Measurements from ENCODE around the gene FGF23. TPM values are rescaled to one million over a fixed set of nuclear protein-coding genes. Genes with fewer than 3 reads are reported as not detected.

FGF23 gene
- total RNA-seq, 1 experiment from 2014 or later = 0.24 TPM

- no peak overlapping the region for H2AFZ ChIP-seq (ENCODE audit: low read length)
- H3K27me3 ChIP-seq (ENCODE audit: insufficient read depth, low read length) = no peaks in the 10 kb centered on the region
- no peak for TF ChIP-seq CTCF (conservative IDR thresholded peaks at IDR 0.05)
- H4K5ac ChIP-seq (ENCODE audit: insufficient read length, low read depth, low read length) = no peak overlapping the region
- no peak overlapping the region for H2BK120ac ChIP-seq (ENCODE audit: low read depth, low read length, poor library complexity, severe bottlenecking)
- H3K79me2 ChIP-seq (ENCODE audit: insufficient read depth, low read length) = no peaks in the 10 kb centered on the region
- H3K14ac ChIP-seq (ENCODE audit: insufficient read depth, low read length) = no peak overlapping the region
- H3K23ac ChIP-seq (ENCODE audit: insufficient read length, low read depth, low read length) = no peak overlapping the region
- H3K4ac ChIP-seq (ENCODE audit: low read depth, low read length) = no peak overlapping the region
- no peaks in the 10 kb centered on the region for H3K23me2 ChIP-seq (ENCODE audit: insufficient read length, low read depth, low read length, poor library complexity, severe bottlenecking)
- no peak overlapping the region for H3K18ac ChIP-seq (ENCODE audit: insufficient read length, low read depth, low read length)
- no peak overlapping the region for H2BK15ac ChIP-seq (ENCODE audit: low read depth, low read length)
- no peak overlapping the region for H3T11ph ChIP-seq (ENCODE audit: low read length)
- H3K27ac ChIP-seq (ENCODE audit: insufficient read length, low read depth, low read length) = no peak overlapping the region
- Mint-ChIP-seq H3K27me3 (ENCODE audit: low read depth) (no peaks in the 10 kb centered on the region), H3K36me3 (ENCODE audit: insufficient read depth in 1 of 3, low read depth in 3 of 3) (peaks cover 17 to 80% (median 60%) of the 10 kb centered on the region in 3 experiments), H3K4me1 (no peaks in the 10 kb centered on the region), H3K9me3 (peaks cover 23 to 31% of the 10 kb centered on the region in 2 experiments), H3K27ac (no peak overlapping the region), H3K4me3 (no peak overlapping the region)
- no peak overlapping the region for H3K9ac ChIP-seq (ENCODE audit: extremely low read depth, insufficient read length, low read length)
- H4K91ac ChIP-seq (ENCODE audit: insufficient read length, low read depth, low read length) = no peak overlapping the region
- H2AK5ac ChIP-seq (ENCODE audit: insufficient read length, low read length) = no peak overlapping the region
- no peaks in the 10 kb centered on the region for H3K9me3 ChIP-seq (ENCODE audit: control insufficient read depth, low read depth, low read length)
- no peak overlapping the region for H2BK5ac ChIP-seq (ENCODE audit: insufficient read length, low read length)
- no peaks in the 10 kb centered on the region for H4K20me1 ChIP-seq (ENCODE audit: control insufficient read depth, insufficient read depth, insufficient read length)
- H3K56ac ChIP-seq (ENCODE audit: insufficient read length, low read depth, low read length) = no peak overlapping the region
- no peak for DNase-seq
- no peak overlapping the region for H2BK20ac ChIP-seq (ENCODE audit: low read depth, low read length, poor library complexity, severe bottlenecking)
- H3K4me1 ChIP-seq (ENCODE audit: insufficient read depth, low read length) = no peaks in the 10 kb centered on the region
- H3K79me1 ChIP-seq (ENCODE audit: insufficient read depth, low read depth, low read length, poor library complexity, severe bottlenecking) = no peaks in the 10 kb centered on the region
- no peak overlapping the region for H2BK12ac ChIP-seq (ENCODE audit: insufficient read length, low read depth, low read length)
- H3K4me2 ChIP-seq (ENCODE audit: insufficient read depth, insufficient read length, low read length) = no peak overlapping the region
- H4K8ac ChIP-seq (replicated peaks; ENCODE audit: insufficient read length, low read depth, low read length) = no peak overlapping the region
These were observed 32.6 kb downstream of the FGF23 start for GRCh38 chr12:4346931-4347330.

Measured in H9 (cell line).